HEK293 (cell line): ENCODE data around the gene OR10G3.

Experiments
- SP2 ChIP-seq: fragments of 450-650 bp; formaldehyde crosslinking; IDR thresholded peaks from 2 replicates; pipeline ENCODE4 v1.5.1; 2016; ENCODE audit warnings: missing biosample characterization, missing genetic modification characterization
- ZNF157 ChIP-seq: fragments of 450-650 bp; formaldehyde crosslinking; IDR thresholded peaks from 2 replicates; pipeline ENCODE4 v1.5.1; 2016; ENCODE audit warnings: missing biosample characterization, missing genetic modification characterization
- ZNF341 ChIP-seq: fragments of 450-650 bp; formaldehyde crosslinking; IDR thresholded peaks from 2 replicates; pipeline ENCODE4; 2016; ENCODE audit warnings: low read depth, missing biosample characterization, missing genetic modification characterization
- ZNF404 ChIP-seq: fragments of 450-650 bp; formaldehyde crosslinking; IDR thresholded peaks from 2 replicates; pipeline ENCODE4 v1.5.1; 2017; ENCODE audit warnings: missing biosample characterization, missing genetic modification characterization
- TF ChIP-seq, protein P1 (sequence below): fragments of 450-650 bp; formaldehyde crosslinking; IDR thresholded peaks from 2 replicates; pipeline ENCODE4 v1.5.1; 2016; ENCODE audit warnings: missing biosample characterization, missing genetic modification characterization

DNA sequence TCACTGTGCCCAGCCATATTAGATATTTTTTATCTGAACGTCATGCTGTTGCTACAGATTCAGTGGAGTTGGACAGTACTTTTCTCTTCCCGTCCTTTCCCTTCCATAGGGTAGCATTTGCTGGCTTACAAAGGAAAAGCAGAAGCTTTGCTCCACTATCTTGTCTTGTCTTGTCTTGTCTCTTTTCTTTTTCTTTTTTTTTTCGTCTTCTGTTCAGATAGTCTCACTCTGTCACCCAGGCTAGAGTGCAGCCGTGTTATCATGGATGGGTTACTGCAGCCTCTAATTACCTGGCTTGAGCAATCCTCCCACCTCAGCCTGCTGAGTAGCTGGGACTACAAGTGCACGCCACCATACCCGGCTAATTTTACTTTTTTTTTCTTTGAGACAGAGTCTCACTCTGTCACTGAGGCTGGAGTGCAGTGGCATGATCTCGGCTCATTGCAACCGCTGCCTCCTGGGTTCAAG lies 21.1 kb downstream of the OR10G3 start:
- TF ChIP-seq, protein P1, sequence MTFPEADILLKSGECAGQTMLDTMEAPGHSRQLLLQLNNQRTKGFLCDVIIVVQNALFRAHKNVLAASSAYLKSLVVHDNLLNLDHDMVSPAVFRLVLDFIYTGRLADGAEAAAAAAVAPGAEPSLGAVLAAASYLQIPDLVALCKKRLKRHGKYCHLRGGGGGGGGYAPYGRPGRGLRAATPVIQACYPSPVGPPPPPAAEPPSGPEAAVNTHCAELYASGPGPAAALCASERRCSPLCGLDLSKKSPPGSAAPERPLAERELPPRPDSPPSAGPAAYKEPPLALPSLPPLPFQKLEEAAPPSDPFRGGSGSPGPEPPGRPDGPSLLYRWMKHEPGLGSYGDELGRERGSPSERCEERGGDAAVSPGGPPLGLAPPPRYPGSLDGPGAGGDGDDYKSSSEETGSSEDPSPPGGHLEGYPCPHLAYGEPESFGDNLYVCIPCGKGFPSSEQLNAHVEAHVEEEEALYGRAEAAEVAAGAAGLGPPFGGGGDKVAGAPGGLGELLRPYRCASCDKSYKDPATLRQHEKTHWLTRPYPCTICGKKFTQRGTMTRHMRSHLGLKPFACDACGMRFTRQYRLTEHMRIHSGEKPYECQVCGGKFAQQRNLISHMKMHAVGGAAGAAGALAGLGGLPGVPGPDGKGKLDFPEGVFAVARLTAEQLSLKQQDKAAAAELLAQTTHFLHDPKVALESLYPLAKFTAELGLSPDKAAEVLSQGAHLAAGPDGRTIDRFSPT (tag by site-specific recombination) = no peak
- TF ChIP-seq ZNF404 (no peak), ZNF157 (tag by site-specific recombination) (no peak), ZNF341 (tag by site-specific recombination) (no peak), SP2 (no peak)
